Measurements from ENCODE around the gene ATG7. TPM values are rescaled to one million over a fixed set of nuclear protein-coding genes. Genes with fewer than 3 reads are reported as not detected.
A peak's percentile ranks its signal among the peaks of the same experiment; 100 is the strongest.
"Not testable (repeated sequence)": the region's sequence is repeated elsewhere in the genome, so short reads cannot be mapped to it uniquely, and the experiment has no call there.

The ATG7 gene
- total RNA-seq, 1 experiment from 2014 or later, result 42.3 TPM

DNA sequence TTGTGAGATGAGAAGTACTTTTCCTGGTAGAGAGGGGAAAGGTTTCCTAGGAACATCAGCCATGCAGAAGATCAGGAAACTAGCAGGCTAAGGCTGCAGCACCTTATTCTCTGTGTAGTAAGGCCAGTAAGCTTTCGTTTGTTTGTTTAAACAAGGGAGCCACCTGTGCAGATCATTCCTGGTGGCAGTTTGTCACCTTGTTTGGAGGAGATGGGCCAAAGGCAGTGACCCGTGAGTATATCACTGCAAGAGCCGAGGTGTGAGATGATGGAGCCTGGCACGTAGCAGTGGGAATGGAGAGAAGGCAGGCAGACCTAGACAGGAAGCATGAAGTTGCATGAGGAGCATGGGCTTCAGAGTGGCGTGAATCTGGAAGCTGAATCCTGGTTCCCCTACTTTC, 19.6 kb downstream of the ATG7 start:
- no peak for DNase-seq (ENCODE audit: low read depth)

DNA sequence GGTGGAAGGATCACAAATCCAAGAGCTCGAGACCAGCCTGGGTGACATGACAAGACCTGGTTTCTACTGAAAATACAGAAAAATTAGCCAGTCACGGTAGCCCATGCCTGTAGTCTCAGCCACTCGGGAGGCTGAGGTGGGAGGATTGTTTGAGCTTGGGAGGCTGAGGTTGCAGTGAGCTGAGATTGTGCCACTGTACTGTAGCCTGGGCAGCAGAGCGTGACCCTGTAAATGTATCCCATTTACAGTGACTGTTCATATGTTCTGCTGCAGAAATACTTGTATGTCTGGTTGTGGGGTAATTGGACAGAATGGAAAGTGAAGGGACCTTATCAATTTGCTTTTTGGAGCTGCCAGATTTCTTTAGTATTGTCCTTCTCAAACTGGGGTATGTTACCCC, 24.9 kb downstream of the ATG7 start:
- no peak for DNase-seq (ENCODE audit: low read depth)

DNA sequence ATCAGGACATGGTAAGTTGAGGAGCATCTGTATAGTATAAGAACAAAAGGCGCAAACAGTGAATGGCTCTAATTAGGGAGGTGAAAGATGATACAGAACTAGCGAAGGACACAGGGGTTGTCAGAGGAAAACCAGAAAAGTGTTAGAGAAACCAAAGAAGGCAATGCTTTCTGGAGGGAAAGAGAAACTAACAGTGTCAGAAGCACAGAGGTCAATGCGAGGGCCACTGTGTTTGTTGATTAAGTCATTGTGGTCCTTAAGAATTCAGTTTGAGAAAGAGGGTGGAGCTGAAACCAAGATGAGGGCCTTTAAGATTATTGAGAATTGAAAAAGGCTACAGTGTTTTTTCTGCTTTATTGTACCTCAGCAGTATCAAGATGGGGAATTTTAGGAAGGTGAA, 28.8 kb downstream of the ATG7 start:
- no peak for DNase-seq (ENCODE audit: low read depth)

DNA sequence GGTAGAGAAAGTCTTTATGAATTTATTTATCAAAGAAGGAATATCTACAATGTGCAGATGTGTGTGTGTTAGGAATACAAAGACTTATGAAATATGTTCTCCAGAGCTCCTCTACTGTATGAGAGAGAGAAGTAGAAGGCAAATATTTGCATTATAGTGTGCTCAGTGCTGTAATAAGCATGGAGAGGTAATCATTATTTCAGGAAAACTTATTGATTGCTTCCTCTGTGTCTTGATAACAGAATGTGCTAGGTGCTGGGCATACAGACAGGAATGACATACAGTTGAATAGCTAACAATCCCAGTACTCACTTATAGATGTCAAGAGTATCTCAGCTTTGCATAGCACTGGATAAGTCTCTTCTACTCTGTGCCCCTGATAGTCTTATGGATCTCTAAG, 30.2 kb downstream of the ATG7 start:
- DNase-seq (ENCODE audit: low read depth), result no peak

DNA sequence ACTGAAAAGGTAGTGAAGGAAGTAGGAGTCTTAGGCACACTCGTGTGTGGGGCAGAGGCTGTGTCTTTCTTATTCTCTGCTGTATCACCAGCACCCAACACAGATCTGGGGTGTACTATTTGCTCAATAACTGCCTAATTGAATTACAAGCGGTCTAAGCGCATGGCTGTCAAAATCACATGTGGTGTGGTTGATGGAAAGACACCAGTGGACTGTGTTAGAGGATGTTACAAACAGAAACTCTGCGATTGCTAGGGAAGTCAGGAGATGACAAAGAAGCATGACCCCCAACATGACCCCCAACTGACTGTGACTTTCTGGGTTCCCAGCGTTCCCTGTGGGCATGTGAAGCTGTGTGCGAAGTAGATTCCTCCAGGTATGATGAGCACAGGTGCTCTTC, 32.0 kb downstream of the ATG7 start:
- no peak for DNase-seq (ENCODE audit: low read depth)

DNA sequence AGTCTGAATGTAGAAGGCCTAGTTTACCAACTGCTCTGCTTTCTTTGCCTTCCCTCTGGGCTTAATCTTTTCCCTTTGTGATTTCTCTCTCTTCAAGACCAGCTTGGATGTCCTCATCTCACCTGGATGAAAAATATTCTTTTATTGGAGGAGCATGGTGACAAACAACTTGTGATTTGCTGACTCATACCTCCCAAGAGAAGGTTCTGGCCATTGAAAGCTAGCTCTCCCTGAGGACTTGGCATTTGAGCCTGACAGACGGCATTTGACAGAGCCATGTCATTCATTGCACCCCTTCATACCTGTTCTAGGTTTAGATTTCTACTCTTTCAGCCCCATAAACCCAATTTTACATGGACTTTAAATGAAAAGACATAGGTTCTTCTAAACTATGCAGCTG, 33.3 kb downstream of the ATG7 start:
- peak; percentile 27 for DNase-seq (ENCODE audit: low read depth)

DNA sequence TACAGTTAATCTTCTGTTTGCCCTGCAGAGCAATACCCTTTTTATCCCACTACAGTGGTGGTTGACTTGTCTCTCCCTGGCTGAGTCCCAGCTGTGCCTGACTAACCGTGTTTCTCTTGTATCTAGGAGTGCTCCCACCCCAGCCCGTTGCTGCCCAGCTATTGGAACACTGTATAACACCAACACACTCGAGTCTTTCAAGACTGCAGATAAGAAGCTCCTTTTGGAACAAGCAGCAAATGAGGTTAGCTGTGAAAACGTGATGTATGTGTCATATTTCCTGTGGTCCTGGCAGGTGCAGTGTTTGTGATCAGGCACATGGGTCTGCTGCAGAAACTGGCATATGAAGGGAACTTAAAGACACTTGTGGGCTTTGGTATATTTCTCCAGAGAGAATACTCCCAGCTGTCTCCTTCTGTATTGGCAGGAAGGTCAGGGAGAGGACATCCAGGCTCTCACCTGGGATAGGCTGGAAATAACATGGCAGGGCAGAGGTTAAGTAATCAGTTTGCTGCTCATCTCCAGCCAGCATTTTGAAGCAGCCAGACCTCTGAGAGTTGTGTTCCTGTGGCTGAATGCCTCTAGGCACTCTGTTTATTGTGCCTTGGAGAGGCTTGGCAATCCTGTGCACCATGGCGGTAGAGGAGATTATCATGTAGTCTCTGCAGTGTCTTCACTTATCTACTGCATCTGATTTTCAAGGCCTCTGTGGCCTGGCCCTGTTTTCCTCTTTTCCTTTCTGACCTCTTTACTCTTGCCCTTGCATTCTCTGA, 34.8 kb downstream of the ATG7 start:
- DNase-seq (ENCODE audit: low read depth), result peak; percentile 97

DNA sequence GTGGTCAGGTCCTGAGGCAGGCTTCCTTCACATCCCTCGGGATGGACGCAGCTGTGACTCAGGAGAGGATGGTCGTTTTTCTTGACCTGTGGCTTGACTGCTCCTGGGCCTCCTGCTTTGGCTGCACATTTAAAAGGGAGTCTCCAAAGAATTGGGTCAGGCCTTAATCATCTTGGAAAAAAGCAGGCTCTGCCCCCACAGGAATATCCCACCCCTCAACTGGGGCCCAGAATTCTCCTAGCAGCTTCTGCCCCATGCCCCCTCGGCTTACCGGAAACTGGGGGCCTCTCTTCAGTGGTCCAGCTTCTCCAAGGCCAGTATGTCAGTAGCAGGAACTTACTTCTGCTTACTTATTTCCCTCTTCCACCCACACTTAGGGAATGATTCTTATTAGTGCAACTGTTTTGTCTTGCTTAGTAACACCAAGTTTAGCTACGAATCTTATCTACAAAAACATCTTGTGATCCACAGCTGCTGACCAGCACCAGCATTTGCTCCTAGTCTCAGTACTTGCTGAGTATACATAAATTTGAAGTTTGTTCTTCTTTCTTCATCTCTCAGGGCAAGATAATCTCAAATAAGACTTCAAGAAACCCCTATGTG, 35.7 kb downstream of the ATG7 start:
- DNase-seq (ENCODE audit: low read depth), result no peak

DNA sequence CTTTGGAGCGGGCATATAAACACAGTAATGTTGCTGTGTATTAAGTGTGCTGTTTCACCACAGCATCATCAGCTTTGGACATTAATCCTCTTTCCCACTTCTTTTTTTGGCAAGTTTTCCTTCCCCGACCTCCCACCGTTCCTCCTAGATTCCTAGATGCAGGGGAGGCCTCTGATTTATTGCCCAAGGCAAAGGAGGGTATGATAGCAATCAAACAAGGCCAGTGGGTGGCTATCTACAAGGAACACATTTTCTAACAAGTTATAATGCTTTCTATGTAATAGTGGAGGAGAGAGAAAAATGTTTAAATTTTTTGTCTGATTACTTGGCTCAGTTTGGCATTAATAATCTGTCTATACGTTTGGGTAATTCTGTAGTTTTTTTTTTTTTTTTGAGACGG, 38.1 kb downstream of the ATG7 start:
- DNase-seq (ENCODE audit: low read depth), result no peak

DNA sequence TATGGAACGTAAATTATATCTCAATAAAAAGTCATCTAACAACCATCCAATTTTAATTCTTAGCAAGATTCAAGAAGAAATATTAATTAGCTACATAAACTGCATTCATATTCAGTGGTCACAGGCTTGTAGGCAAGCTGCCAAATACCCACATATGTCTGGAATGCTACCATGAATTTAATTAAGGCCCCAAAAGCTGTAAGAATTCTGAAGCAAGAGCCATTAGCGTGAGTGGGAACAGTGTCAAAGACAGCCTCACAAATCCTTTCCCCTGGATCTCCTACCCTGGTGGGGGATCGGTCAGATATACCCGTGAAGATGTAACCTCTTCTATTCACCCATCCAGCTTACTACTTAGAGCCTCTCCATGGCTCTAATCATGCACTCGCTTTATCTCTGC, 40.0 kb downstream of the ATG7 start:
- DNase-seq (ENCODE audit: low read depth), result no peak

DNA sequence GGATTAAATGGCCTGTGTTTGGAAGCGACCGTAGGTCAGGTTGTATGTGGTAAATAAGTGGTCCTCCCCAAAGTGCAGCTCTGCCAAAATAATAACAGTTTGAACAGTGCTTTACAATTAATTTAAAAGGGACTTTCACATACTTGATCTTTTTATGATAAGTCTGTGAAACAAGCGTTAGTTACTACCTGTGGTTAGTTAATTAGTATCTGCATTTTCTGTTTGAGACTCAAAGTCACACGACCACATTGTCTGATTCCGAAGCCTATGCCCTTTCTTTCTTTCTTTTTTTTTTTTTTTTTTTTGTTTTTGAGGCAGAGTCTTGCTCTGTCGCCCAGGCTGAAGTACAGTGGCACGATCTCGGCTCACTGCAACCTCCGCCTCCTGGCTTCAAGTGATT, 45.1 kb downstream of the ATG7 start:
- no peak for DNase-seq (ENCODE audit: low read depth)

DNA sequence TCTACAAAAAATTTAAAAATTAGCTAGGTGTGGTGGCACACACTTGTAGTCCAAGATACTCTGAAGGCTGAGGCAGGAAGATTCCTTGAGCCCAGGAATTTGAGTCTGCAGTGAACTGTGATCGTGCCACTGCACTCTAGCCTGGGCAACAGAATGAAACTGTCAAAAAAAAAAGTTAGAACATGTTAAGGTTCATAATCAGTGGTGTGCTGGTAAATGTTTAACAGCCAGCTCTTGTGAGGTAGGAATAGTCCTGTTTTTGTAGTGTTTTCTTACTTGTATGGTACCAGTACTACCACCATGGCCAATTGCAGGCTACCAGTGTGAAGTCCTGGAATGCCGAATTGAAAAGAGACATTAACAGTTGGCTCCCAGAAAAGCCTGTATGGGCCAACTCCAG, 50.7 kb downstream of the ATG7 start:
- DNase-seq (ENCODE audit: low read depth), result no peak

DNA sequence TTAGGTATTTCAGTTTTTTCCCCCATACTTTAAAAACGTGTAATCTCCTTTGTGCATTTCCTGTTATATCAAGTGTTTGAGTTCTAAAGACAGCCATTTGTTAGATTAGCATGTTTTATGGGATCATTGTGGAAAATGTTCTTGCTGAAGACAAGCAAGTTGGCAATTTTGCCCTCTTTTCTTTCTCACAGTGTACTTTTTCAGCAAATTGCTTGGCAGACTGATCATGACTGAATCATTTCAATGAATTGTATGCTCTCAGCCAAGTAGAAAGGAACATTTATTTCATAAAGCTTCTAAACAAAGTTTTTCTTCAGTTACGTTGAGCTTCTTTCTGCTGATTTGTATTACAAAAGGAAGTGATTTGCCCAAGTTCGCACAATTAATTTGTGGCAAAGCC, 51.6 kb downstream of the ATG7 start:
- no peak for DNase-seq (ENCODE audit: low read depth)

DNA sequence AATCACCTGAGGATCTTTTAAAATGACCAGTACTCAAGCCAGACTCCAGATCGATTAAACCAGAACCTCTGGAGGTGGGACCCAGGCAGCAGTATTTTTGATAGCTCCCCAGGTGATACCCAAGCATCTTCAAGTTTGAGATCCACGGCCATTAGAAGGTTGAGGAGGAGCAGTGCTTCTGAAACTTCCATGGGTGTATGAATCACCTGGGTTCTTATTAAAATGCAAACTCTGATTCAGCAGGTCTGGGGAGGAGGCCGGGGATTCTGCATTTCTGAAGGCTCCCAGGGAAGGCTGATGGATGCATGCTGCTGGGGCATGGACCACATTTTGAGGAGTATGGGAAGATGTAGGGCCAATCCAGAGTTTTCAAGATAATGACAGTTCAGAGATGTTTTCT, 55.4 kb downstream of the ATG7 start:
- DNase-seq (ENCODE audit: low read depth), result no peak

DNA sequence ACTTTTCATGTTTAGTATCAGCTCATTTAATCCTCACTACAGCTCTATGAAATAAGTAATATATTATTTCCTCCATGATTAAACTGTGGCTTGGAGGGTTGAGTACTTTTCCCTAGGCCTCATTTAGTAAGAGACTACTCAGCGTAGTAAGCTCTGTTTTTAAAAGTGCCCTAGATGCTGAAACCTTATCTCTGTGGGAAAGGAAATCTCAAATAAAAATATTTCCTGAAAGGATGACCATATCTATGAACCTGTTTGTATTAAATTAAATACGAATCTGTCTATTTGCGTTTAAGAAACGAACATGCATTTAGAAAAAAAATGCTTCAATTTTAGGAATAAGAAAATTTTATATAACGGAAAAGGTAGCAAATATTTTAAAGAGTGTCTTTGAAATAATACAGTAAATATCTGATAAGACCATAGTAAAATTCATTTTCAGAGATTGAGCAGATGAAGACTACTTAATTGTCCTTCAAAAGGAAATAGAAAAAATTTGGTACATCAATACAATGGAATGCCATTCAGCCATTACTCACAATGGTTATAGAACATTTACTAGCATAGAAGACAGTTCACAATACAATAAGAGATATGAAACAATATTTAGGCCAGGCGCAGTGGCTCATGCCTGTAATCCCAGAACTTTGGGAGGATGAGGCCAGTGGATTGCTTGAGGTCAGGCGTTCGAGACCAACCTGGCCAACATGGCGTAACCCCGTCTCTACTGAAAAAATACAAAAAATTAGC, 56.2 kb downstream of the ATG7 start:
- DNase-seq (ENCODE audit: low read depth), result no peak

DNA sequence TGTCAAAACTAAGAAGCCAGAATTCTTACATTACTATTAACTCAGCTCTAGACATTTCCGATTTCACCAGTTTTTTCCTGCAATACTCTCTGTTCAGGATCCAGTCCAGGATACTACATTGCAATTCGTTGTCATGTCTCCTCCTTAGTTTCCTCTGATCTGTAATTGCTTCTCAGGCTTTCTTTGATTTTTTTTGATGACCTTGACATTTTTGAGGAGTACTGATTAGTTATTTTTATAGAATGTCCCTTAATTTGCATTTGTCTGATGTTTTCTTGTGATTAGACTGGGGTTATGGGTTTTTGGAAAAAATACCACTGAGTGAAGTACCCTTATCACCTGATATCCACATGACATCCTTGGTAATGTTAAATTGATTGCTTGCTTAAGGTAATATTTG, 57.6 kb downstream of the ATG7 start:
- no peak for DNase-seq (ENCODE audit: low read depth)

DNA sequence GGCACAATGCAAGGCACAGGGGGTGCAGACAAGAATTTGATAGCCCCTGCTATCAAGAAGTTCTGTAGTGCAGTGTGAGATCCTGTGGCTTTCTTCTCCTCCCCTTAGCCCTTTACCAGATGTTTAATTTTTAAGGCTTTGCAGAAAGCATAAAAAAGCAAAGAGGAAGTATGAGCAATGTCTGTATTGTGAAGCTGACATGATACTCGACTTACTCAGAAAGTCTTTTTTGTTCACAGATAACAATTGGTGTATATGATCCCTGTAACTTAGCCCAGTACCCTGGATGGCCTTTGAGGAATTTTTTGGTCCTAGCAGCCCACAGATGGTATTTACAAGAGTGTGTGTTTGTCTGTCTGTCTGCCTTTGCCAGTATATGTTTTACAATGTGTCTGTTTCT, 58.9 kb downstream of the ATG7 start:
- peak; percentile 74 for DNase-seq (ENCODE audit: low read depth)

DNA sequence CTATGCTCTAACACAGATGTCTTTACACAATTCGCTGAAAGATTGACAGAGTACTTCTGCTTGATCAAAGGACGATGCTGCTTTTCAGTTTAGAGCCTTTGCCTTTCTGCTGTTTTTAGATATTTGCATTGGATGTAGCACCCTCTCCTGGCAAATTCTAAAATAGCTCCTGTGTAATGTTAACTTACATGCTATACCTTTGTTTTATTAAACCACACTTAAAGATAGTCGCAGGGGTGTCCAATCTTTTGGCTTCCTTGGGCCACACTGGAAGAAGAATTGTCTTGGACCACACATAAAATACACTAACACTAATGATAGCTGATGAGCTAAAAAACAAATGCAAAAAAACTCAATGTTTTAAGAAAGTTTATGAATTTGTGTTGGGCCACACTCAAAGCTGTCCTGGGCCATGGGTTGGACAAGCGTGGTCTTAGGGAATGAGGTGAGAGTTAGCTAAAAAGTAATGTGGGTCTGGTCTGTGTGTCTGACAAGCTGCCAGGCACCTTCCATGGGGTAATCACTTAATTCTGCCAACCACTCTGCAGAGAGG, 62.9 kb downstream of the ATG7 start:
- peak; percentile 79 for DNase-seq (ENCODE audit: low read depth)

DNA sequence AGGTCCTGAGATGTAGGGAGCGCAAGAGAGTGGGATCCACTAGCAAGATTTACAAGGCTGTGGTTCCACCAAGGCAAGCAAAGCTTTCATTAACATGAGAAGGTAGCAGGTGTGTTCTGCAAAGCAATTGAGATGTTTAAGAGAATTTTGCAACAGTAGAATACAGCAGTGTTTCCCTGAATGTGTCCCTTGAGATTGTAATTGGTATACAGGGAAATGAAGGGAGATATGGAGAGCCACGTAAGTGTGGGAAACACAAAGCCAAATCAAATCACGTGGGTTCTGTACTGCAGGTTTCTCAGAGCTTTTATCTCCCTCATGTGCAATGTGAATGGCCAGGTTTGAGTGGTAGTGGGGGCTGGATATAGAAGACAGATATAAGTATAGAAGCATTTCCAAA, 67.3 kb downstream of the ATG7 start:
- DNase-seq (ENCODE audit: low read depth), result no peak

DNA sequence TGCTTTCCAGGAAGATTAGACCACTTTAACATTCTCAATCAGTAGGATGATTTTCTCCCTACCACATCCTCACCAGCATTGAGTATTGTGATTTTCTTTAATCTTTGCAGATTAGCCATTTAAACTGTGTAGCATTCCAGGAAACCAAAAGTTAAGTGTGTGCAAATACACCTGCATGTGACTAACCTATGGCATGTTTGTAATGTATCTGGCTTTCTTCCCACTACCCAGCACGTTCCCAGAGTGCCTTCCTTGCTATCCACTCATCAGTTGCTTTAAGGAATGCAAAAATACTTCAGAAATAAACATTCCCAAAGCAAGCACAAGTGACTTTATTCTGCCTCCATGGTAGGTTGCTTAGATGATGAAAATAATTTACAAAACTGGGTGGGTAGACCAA, 74.2 kb downstream of the ATG7 start:
- DNase-seq (ENCODE audit: low read depth), result peak; percentile 38

DNA sequence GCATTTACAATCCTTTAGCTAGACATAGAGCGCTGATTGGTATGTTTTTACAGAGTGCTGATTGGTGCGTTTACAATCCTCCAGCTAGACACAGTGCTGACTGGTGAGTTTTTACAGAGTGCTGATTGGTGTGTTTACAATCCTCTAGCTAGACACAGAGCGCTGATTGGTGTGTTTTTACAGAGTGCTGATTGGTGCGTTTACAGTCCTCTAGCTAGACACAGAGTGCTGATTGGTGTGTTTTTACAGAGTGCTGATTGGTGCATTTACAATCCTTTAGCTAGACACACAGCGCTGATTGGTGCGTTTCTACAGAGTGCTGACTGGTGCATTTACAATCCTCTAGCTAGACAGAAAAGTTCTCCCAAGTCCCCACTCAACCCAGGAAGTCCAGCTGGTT, 76.7 kb downstream of the ATG7 start:
- DNase-seq (ENCODE audit: low read depth), result not testable (repeated sequence)

DNA sequence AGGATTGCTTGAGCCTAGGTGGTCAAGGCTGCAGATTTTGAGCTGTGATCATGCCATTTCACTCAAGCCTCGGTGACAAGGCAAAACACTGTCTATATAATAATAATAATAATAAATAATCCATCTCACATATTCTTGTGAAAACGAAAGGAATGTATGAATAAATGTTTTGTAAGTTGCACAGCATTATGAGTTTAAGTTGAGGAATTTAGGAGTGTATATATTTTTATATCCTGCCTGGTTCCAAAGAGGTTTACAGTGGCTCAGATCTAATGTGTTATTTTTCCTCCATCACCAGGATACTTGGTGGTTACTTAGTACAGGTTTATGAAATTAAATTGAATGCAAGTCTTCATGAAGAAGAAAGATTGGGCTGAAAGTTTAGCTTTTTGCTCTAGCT, 77.2 kb downstream of the ATG7 start:
- DNase-seq (ENCODE audit: low read depth), result no peak

All from HT1080 (cell line).